ENCODE results near the gene OR8B4. TPM values are rescaled to one million over a fixed set of nuclear protein-coding genes. Genes with fewer than 3 reads are reported as not detected.

OR8B4 gene
- total RNA-seq, 4 donors from 2014 or later, result not detected

GRCh38 chr11:124376280-124376679 lies 48.4 kb downstream of the OR8B4 start:
- Histone ChIP-seq H3K27me3 (no peaks in the 10 kb centered on the region), H3K36me3 (no peaks in the 10 kb centered on the region), H3K4me1 (no peaks in the 10 kb centered on the region), H3K27ac (no peak overlapping the region), H3K4me3 (replicated peaks in 1 of 3) (no peak overlapping the region), H3K9me3 (no peaks in the 10 kb centered on the region)
- intact Hi-C loops (cut with DNase I), result no loop called here
- WGBS, 2 donors, result 71 to 74% methylated on average over 3 of the region's 3 CpGs
- no peak for TF ChIP-seq POLR2A (IDR thresholded peaks at IDR 0.05)
- TF ChIP-seq, protein P1, sequence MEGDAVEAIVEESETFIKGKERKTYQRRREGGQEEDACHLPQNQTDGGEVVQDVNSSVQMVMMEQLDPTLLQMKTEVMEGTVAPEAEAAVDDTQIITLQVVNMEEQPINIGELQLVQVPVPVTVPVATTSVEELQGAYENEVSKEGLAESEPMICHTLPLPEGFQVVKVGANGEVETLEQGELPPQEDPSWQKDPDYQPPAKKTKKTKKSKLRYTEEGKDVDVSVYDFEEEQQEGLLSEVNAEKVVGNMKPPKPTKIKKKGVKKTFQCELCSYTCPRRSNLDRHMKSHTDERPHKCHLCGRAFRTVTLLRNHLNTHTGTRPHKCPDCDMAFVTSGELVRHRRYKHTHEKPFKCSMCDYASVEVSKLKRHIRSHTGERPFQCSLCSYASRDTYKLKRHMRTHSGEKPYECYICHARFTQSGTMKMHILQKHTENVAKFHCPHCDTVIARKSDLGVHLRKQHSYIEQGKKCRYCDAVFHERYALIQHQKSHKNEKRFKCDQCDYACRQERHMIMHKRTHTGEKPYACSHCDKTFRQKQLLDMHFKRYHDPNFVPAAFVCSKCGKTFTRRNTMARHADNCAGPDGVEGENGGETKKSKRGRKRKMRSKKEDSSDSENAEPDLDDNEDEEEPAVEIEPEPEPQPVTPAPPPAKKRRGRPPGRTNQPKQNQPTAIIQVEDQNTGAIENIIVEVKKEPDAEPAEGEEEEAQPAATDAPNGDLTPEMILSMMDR (IDR thresholded peaks at IDR 0.05), result no peak
- no peak for DNase-seq

Other genes starting within 250 kb of the OR8B4 start
- not detected for gene OR10D3, start 241.5 kb downstream of the OR8B4 start, total RNA-seq
- gene OR8G1, start 183.8 kb downstream of the OR8B4 start, total RNA-seq, result not detected
- gene OR8G5, start 168.5 kb downstream of the OR8B4 start, total RNA-seq, result not detected
- not detected for gene OR8D1, start 110.9 kb downstream of the OR8B4 start, total RNA-seq
- gene OR8D2, start 104.7 kb downstream of the OR8B4 start, total RNA-seq, result not detected
- not detected for gene OR8B2, start 40.4 kb downstream of the OR8B4 start, total RNA-seq
- not detected for gene OR8B3, start 25.8 kb downstream of the OR8B4 start, total RNA-seq
- gene OR8B8, start 20.8 kb upstream of the OR8B4 start, total RNA-seq, result not detected
- not detected for gene OR8B12, start 118.8 kb upstream of the OR8B4 start, total RNA-seq
- gene OR8A1, start 145.1 kb upstream of the OR8B4 start, total RNA-seq, result not detected
- gene PANX3, start 186.6 kb upstream of the OR8B4 start, total RNA-seq, result not detected
- 10 to 100 TPM; 34.7 to 59.8 (median 46.3) TPM for gene TBRG1, start 198.0 kb upstream of the OR8B4 start, total RNA-seq
- 10 to 100 TPM; 33.9 to 52.5 (median 41.6) TPM for gene SIAE, start 248.9 kb upstream of the OR8B4 start, total RNA-seq
- 10 to 100 TPM; 13.8 to 25.2 (median 23.6) TPM for gene SPA17, start 249.0 kb upstream of the OR8B4 start, total RNA-seq

Measured in thyroid gland (tissue), 4 donors.